Stomach (tissue), 4 donors: Measurements from ENCODE around the gene KIF1A.

Source experiments
- CTCF ChIP-seq, 7 experiments: fragments of 450-650 bp in 4 of 7; fragments of 200-600 bp in 3 of 7; sonication (generic) in 3 of 7; IDR thresholded peaks; one replicate each; pipeline ENCODE4 v1.5.1; 2016 to 2019; ENCODE audit warnings: antibody characterized with exemption in 7 of 7, control low read depth in 2 of 7, mild to moderate bottlenecking in 1 of 7
- POLR2AphosphoS5 ChIP-seq, 3 donors: sonication (generic); formaldehyde crosslinking; IDR thresholded peaks; one replicate each; pipeline ENCODE4 v1.6.1; 2016; ENCODE audit warnings: antibody characterized with exemption in 3 of 3

GRCh38 chr2:240814946-240815760 is 4.9 kb downstream of the KIF1A start:
- TF ChIP-seq CTCF (IDR thresholded peaks at IDR 0.05) (no peak), POLR2AphosphoS5 (IDR thresholded peaks at IDR 0.05) (no peak)
